GM19467 (cell line): ENCODE results near the gene HABP2.

Experiments
- ATAC-seq: cut with Tn5 transposase; IDR thresholded peaks from one replicate; pipeline ENCODE4 v1.9.1; 2021; ENCODE audit warnings: mild to moderate bottlenecking, moderate library complexity; ENCODE audit not compliant: unreplicated experiment

Gene HABP2

DNA sequence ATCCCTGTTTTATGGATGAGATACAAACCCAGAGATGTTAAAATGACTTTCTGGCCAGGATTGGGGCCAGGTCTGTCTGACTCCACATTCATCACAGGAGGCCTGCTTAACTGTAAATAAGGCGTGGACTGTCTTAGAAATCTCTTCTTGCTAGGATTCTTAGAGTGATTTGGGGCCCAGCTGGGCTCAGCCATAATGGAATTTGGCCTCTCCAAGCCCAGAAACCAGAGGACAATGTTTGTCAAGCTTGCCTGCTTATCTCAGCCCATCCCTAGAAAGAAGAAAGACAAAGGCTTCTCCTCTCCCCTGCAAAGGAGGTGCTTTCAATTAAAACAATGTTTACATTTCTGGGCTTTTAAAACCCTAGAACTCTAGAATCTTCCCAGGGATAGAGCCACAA lies 2.9 kb downstream of the HABP2 start:
- no peak for ATAC-seq

DNA sequence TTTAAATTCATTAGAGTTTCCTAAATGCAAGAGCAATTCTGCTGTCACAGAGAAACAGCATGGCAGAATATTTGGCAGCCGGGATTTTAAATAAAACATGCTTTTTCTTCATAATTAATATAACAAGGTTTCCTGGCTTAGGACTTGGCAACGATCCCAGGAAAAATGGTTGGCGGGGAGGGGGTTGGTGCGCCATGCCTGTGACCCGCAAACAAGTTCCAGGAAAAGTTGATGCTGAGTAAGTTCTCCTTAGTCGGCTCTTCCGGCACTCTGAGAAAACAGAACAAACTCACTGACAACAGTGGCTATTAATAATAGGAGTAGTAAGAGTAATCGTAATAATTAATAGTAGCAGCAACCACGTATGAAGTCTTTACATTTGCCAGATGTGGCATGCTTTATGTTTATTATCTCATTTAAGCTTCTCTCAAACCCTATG lies 4.6 kb downstream of the HABP2 start:
- no peak for ATAC-seq

- ATAC-seq: no peak
These were observed 5.1 kb downstream of the HABP2 start for GRCh38 chr10:113557903-113558321.

DNA sequence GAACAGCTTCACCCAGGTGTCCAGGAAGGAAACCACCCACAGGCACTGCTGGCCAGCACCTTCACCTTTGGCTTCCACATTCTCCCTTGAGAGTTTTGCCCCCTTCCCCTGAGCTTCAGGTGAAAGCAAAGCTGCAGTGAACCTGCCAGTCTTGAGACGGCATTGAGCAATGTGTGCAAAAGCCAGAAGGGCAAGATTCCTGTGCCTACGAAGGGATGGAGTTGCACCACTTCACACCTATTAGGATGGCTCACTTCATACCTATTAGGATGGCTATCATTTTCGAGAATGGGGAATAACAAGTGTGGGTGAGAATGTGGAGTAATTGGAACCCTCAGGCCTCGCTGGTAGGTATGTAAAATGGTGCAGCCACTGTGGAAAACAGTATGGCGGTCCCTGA lies 7.2 kb downstream of the HABP2 start:
- ATAC-seq: no peak

- no peak for ATAC-seq
These were observed 8.4 kb downstream of the HABP2 start for GRCh38 chr10:113561214-113561613.

GRCh38 chr10:113562069-113562468 lies 9.2 kb downstream of the HABP2 start:
- no peak for ATAC-seq

DNA sequence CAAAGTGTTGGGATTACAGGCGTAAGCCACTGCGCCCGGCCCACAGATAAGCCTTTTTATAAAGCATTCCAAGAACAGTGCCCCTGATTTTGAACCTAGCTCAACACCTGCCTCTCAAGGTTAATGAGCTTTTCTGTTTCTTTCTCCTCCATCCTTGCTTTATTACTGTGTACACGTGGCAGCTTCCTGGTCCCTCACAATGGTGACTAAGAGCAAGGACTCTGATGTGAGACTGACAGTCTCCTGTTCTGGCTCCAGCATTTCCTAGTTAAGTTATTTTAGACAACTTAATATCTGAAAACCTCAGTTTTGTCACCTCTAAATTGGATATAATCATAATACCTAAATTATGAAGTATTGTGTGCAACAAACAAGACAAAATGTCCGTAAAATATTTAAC lies 9.9 kb downstream of the HABP2 start:
- no peak for ATAC-seq

DNA sequence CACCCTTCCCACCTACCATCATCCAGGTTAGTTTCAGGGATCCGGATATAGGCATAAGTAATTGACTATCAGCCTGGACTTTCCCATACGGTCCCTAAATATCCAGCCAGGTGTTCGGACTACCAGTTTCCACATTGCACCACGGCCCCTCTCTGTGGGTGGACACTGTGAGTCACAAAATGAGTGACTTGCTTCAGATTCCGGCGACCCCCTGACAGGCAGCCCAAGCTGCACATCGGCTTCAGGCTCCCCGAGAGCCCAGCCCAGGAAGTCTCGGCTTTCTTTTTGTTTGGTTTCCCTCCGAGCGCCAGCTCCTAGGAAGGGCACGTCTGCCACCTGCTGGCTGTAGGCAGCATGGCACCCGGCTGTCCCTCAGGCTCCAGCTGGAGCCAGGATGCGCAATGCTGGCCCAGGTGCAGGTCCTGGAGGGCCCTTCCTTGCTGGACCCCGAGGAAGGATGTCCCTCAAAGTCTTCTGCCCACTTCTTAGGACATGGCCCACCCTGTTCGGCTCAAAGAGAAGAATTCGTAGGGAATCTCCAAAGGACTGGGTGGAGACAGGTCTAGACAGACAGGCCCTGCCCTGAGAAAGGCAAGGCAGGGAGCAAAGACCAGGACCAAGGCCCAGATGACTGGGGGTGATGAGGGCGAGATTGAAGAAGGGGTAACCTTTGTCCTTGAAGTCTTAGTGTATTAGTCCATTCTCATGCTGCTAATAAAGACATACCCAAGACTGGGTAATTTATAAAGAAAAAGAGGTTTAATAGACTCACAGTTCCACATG lies 10.6 kb downstream of the HABP2 start:
- peak; percentile 91 for ATAC-seq

DNA sequence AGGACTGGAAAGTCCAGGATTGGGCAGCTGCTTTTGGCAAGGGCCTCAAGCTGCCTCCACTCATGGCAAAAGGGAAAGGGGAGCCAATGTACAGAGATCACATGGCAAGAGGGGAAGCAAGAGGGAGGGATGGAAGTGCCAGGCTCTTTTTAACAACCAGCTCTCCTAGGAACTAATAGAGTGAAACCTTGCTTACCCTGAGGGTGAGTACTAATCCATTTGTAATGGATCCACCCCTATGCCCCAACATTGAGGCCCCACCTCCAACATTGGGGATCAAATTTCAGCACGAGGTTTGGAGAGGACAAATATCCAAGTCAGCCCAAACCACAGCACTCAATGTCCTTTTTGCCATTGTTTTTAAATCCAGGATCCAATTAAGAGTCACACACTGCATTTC lies 12.5 kb downstream of the HABP2 start:
- ATAC-seq: no peak

DNA sequence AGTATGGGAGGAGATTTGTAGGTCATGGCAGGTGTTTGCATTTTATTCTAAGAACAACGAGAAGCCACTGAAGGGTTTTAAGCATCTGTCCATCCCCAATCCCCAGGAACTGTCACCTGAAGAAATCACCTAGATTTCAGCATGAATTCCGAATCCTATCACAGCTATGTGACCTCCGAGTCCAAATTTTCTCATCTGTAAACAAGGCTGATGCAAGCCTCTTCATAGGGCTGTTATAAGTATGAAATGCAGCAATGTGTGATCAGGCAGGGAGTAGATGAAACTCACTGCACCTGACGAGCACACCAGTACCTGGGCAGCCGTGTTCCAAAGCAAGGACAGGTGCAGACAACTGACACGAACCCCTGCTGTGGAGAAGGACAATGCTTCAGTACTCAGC lies 14.0 kb downstream of the HABP2 start:
- ATAC-seq: no peak

DNA sequence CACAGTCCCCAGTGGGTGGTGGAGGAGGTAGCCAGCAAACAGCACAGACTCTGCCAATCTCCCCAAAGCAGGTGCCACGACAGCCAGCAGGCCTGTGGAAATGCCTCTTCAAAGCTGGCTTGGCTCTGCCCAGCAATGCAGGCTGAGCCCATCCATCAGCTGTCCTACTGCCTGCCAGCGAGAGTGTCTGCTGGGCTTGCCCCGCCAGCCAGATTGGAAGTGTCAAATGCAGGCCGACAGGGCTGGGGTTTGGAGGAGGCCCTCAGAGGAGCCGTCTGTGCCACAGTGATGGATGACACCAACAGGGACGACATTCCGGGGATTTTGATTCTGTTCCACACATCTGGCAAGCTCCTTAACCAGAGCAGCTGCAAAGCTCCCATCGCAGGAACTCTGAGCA lies 16.7 kb downstream of the HABP2 start:
- no peak for ATAC-seq

- ATAC-seq: no peak
These were observed 19.9 kb downstream of the HABP2 start for GRCh38 chr10:113572520-113573290.

DNA sequence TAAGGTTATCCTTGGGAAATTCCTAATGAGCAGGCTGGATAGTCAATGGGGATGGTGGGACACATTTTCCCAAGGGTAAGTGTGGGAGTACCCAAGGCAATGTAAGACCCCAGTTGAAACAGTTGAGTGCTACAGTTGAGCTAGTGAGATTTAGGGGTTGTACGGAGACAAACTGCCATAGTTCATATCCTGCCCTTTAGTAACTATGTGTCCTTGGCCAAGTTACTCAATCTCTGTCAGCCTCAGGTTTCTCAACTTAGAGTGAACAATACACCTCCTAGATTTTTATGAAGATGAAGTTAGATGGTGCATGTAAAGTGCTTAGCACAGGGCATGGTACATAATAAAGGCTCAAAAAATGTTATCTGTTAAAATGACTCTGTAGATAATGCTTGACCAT lies 20.5 kb downstream of the HABP2 start:
- ATAC-seq: no peak

- ATAC-seq: no peak
These were observed 24.0 kb downstream of the HABP2 start for GRCh38 chr10:113576852-113577251.

- ATAC-seq: no peak
These were observed 25.9 kb downstream of the HABP2 start for GRCh38 chr10:113578773-113579172.

DNA sequence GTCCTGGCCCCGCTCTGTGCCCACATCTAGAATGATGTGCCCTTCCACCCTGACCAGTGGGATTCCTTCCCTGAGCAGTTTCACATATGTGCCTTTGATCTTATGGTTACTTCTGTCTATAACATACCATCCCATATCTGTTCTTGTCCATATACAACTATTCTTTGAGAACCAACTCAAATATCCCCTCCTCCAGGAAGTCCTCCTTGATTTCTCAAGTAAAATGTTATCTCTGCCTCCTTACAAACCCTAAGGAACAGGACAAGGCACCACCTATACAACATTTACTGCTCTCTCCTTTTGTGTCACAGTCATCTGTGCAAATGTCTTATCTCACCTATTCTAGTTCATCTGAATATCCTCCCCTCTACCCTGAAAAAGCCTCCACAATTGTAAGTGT lies 28.2 kb downstream of the HABP2 start:
- no peak for ATAC-seq

DNA sequence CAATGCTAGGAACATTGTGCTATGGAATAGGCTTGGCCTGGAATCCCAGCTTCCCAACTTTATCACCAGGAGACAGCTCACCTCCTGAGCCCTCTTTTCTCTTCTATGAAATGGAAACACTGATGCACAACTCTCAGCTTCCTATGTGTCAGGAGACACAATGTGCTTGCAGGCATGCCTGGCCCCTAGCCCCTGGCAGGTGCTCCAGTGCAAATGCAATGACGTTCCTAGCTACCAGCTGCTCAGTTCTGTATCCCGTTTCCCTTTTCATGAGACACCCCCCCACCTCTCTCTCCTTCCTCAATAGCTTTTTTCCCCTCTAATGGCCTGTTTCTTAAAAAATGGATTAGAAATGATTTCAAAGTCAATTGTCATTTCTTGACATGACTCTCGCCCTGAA lies 30.7 kb downstream of the HABP2 start:
- no peak for ATAC-seq

- no peak for ATAC-seq
These were observed 33.1 kb downstream of the HABP2 start for GRCh38 chr10:113585949-113586348.

DNA sequence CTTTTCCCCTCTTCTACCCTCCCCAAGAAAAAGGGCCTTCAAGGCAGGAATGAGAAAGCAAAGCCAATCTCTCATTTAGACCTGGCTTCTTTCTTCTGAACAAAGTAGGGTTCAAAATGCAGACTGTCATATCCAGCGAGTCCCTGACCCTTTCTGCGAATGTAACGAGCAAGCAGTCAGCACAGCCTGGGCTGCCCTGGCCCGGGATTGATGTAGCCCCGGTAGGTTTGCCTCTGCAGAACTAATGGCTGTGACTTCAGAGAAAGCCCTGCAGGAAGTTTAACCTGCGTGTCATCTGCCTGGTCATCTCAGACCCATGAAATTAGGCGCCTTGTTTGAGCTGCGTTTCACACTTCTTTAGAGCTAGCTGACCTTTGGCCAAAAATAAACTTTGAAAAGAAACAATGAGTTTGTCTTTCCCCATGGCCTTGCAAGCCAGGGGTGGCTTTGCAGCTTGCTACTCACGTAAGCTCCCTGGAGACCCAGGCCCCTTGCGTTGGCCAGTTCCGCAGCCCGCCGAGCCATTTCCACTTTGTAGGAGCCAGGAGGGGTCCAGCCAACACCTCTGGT lies 36.4 kb downstream of the HABP2 start:
- no peak for ATAC-seq

GRCh38 chr10:113590581-113590980 lies 37.7 kb downstream of the HABP2 start:
- ATAC-seq: no peak

GRCh38 chr10:113592380-113592779 lies 39.5 kb downstream of the HABP2 start:
- no peak for ATAC-seq

DNA sequence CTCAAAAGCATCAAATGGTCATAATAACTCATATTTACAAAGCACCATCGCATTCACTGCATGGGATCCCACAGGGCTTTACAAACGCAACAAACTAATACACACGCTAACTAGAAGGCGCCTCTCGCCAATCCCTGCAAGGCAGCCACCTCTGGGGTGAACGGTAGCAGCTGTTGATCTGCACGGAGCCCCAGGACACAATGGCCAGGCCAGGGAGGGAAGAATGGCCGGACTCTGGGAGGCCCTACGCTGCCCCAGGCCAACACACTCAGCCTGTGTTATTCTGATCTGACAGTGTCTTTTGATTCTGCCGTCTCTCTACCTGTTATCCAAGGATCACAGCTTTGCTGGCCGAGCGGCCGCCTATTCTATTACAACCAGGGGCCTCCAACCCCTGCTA lies 41.8 kb downstream of the HABP2 start:
- no peak for ATAC-seq
